PC-3 (cell line): ENCODE data around the gene TEDC1. TPM values are rescaled to one million over a fixed set of nuclear protein-coding genes. Genes with fewer than 3 reads are reported as not detected.

ENCODE experiments used
- ATAC-seq: fragments of 200-7000 bp; cut with Tn5 transposase; 2 replicates; pipeline ENCODE4 v1.9.1; 2020; ENCODE audit warnings: mild to moderate bottlenecking, moderate library complexity
- BruUV-seq: library from RNA; stranded (reverse); fragments of 400-500 nt; replicated peaks from 2 replicates; lab custom pipeline; 2021; lab: Mats Ljungman, UMichigan
- CTCF ChIA-PET: fragments of 300-600 bp; sonication (Branson Sonifier 250); formaldehyde crosslinking; loops from one replicate; lab custom pipeline; 2022; ENCODE audit warnings: antibody characterized with exemption; lab: Charles Lee
- POLR2A ChIA-PET: fragments of 300-600 bp; sonication (Branson Sonifier 250); formaldehyde crosslinking; loops from one replicate; lab custom pipeline; 2022; ENCODE audit warnings: antibody characterized with exemption; ENCODE audit not compliant: unreplicated experiment; lab: Charles Lee
- DNase-seq: peaks from one replicate; pipeline ENCODE4 v3.0.0-alpha.2; 2015
- H2AFZ ChIP-seq: fragments of 300-600 bp; sonication (generic); 2 replicates; pipeline ENCODE4 v1.6.0; 2016; ENCODE audit warnings: antibody characterized with exemption, low read length
- H3F3A ChIP-seq: fragments of 300-600 bp; sonication (generic); one replicate; pipeline ENCODE4 v1.6.0; 2017; ENCODE audit warnings: antibody characterized with exemption, low read length, control low read depth, mild to moderate bottlenecking; ENCODE audit not compliant: unreplicated experiment
- H3K27ac ChIP-seq: fragments of 300-600 bp; sonication (generic); 2 replicates; pipeline ENCODE4 v1.5.1; 2016; ENCODE audit warnings: mild to moderate bottlenecking, low read length
- H3K27me3 ChIP-seq: fragments of 300-600 bp; sonication (generic); 2 replicates; pipeline ENCODE4 v1.6.1; 2016; ENCODE audit warnings: low read length, mixed read lengths
- H3K36me3 ChIP-seq: fragments of 300-600 bp; sonication (generic); 2 replicates; pipeline ENCODE4 v1.6.1; 2016; ENCODE audit warnings: low read depth, mixed run types, low read length, mixed read lengths
- H3K4me1 ChIP-seq: fragments of 300-600 bp; sonication (generic); 2 replicates; pipeline ENCODE4 v1.5.1; 2016; ENCODE audit warnings: low read length; ENCODE audit not compliant: insufficient read depth
- H3K4me2 ChIP-seq: fragments of 300-600 bp; sonication (generic); 2 replicates; pipeline ENCODE4 v1.6.0; 2016; ENCODE audit warnings: low read length
- H3K4me3 ChIP-seq: fragments of 300-600 bp; sonication (generic); 2 replicates; pipeline ENCODE4 v1.5.1; 2016; ENCODE audit warnings: mild to moderate bottlenecking, low read length, mixed read lengths
- H3K79me2 ChIP-seq: fragments of 300-600 bp; sonication (generic); 2 replicates; pipeline ENCODE4 v1.6.1; 2017; ENCODE audit warnings: low read length, mixed read lengths
- H3K9ac ChIP-seq: fragments of 300-600 bp; sonication (generic); 2 replicates; pipeline ENCODE4 v1.6.0; 2016; ENCODE audit warnings: mild to moderate bottlenecking, low read length
- H3K9me2 ChIP-seq: fragments of 300-600 bp; sonication (generic); replicated peaks from 2 replicates; pipeline ENCODE4 v1.6.1; 2016; ENCODE audit warnings: mixed run types, low read length, mixed read lengths
- H3K9me3 ChIP-seq: fragments of 300-600 bp; sonication (generic); 2 replicates; pipeline ENCODE4 v1.6.1; 2016; ENCODE audit warnings: low read length, mixed read lengths
- H4K20me1 ChIP-seq: fragments of 300-600 bp; sonication (generic); 2 replicates; pipeline ENCODE4 v1.6.1; 2016; ENCODE audit warnings: low read length, mixed read lengths
- CTCF ChIP-seq: fragments of 300-600 bp; sonication (generic); conservative IDR thresholded peaks from 2 replicates; pipeline ENCODE4 v1.5.1; 2017; ENCODE audit warnings: antibody characterized with exemption, low read depth, mild to moderate bottlenecking, low read length
- EZH2 ChIP-seq: fragments of 300-600 bp; sonication (generic); IDR thresholded peaks from one replicate; pipeline ENCODE4 v1.6.1; 2017; ENCODE audit warnings: antibody characterized with exemption, mild to moderate bottlenecking, low read length; ENCODE audit not compliant: unreplicated experiment
- EZH2phosphoT487 ChIP-seq: fragments of 300-600 bp; sonication (generic); IDR thresholded peaks from 2 replicates; pipeline ENCODE4 v1.6.1; 2018; ENCODE audit warnings: mild to moderate bottlenecking, antibody characterized with exemption, low read length, borderline replicate concordance
- intact Hi-C: fragments of 100-400 bp; cut with micrococcal nuclease; formaldehyde crosslinking; loops from 2 replicates; pipeline ENCODE4 v1.9.0; 2023
- total RNA-seq: library from RNA; depleted of rRNA; stranded (reverse); fragments of >200 nt; gene quantifications from 2 replicates; pipeline ENCODE4 v1.2.3, GENCODE V29; 2014

TEDC1 gene
- total RNA-seq, 1 experiment from 2014 or later: 66.7 TPM

DNA sequence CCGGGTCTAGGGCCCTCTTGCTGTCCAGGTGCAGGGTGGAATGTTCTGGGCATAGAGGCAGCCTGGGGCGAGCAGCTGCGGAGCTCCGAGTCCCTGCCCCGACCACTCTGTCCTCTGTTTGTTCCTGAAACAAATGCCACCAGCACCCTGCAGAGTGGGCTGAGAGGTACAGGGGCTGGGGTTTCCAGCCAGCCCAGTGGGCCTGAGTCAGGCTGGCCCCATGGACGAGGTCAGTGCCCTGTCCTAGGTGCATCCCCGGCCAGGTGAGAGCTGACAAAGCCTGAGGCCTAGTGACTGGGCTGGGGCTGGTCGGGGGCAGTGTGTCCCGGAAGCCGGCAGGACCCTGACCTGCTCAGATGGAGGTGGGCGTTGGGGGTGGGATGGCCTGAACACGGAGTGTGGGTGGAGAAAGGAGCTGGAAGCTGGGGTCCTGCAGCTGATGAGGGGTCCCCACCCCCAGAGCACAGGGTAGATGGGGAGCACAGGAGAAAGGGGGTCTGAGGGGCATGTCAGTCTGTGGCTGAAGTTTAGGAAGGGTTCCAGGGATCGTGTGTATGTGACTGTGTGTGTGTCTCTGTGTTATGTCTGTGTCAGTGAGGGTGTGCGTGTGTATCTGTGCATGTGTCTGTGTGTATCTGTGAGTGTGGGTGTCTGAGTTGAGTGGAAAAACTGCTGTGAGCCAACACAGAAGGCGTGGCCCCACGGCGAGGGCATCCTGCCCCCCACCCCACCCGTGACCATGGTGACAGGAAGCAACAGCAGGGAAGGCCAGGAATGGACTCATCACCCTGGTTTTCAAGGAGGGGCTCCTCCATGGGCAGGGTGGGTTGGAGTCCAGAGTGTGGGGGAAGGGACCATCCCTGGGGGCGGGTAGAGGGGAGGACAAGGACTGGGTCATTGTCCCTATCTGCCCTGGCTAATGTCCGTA lies 6.7 kb upstream of the TEDC1 start:
- no peaks in the 10 kb centered on the region for H3K9me2 ChIP-seq
- H3K4me3 ChIP-seq: no peak overlapping the region
- H3K9ac ChIP-seq: no peak overlapping the region
- H3K27me3 ChIP-seq: no peaks in the 10 kb centered on the region
- H3K36me3 ChIP-seq: no peaks in the 10 kb centered on the region
- POLR2A ChIA-PET: no interaction called here
- intact Hi-C loops: no loop called here
- no peaks in the 10 kb centered on the region for H4K20me1 ChIP-seq
- no TSS peak for BruUV-seq
- TF ChIP-seq EZH2phosphoT487 (no peak), CTCF (no peak), EZH2 (no peak)
- no peak overlapping the region for H2AFZ ChIP-seq
- no peaks in the 10 kb centered on the region for H3K9me3 ChIP-seq
- no peaks in the 10 kb centered on the region for H3K79me2 ChIP-seq
- no peak overlapping the region for H3K27ac ChIP-seq
- no peak overlapping the region for H3K4me2 ChIP-seq
- CTCF ChIA-PET: no interaction called here
- ATAC-seq (no peak), DNase-seq (no peak)
- H3K4me1 ChIP-seq: peaks cover 47% of the 10 kb centered on the region
- no peaks in the 10 kb centered on the region for H3F3A ChIP-seq

GRCh38 chr14:105484997-105485393 lies 6.1 kb upstream of the TEDC1 start:
- TF ChIP-seq EZH2 (no peak), CTCF (no peak), EZH2phosphoT487 (no peak)
- CTCF ChIA-PET: no interaction called here
- no peak overlapping the region for H3K27ac ChIP-seq

GRCh38 chr14:105485739-105486162 lies 5.3 kb upstream of the TEDC1 start:
- ChIA-PET CTCF (no interaction called here), POLR2A (no interaction called here)
- no peaks in the 10 kb centered on the region for H3K36me3 ChIP-seq
- H3K9me2 ChIP-seq: no peaks in the 10 kb centered on the region
- H3K4me2 ChIP-seq: no peak overlapping the region
- intact Hi-C loops: no loop called here
- BruUV-seq: no TSS peak
- H3K9ac ChIP-seq: no peak overlapping the region
- no peak overlapping the region for H3K4me3 ChIP-seq
- peak; percentile 25 for DNase-seq
- no peaks in the 10 kb centered on the region for H3F3A ChIP-seq
- H2AFZ ChIP-seq: no peak overlapping the region
- H4K20me1 ChIP-seq: no peaks in the 10 kb centered on the region
- H3K27ac ChIP-seq: no peak overlapping the region
- TF ChIP-seq CTCF (peak; percentile 45), EZH2phosphoT487 (no peak)
- ATAC-seq: no peak
- H3K79me2 ChIP-seq: no peaks in the 10 kb centered on the region
- H3K27me3 ChIP-seq: no peaks in the 10 kb centered on the region
- peaks cover 45% of the 10 kb centered on the region for H3K4me1 ChIP-seq
- H3K9me3 ChIP-seq: no peaks in the 10 kb centered on the region

More at GRCh38 chr14:105484997-105485393, 6.1 kb upstream of the TEDC1 start:
- BruUV-seq: no TSS peak
- no peak for DNase-seq
- Histone ChIP-seq H3K9ac (no peak overlapping the region), H3K4me1 (peaks cover 49% of the 10 kb centered on the region), H4K20me1 (no peaks in the 10 kb centered on the region), H2AFZ (no peak overlapping the region), H3K36me3 (no peaks in the 10 kb centered on the region), H3K4me3 (no peak overlapping the region), H3F3A (no peaks in the 10 kb centered on the region), H3K9me3 (no peaks in the 10 kb centered on the region), H3K79me2 (no peaks in the 10 kb centered on the region), H3K27me3 (no peaks in the 10 kb centered on the region), H3K9me2 (no peaks in the 10 kb centered on the region), H3K4me2 (no peak overlapping the region)
- ATAC-seq: no peak
- POLR2A ChIA-PET: no interaction called here
- intact Hi-C loops: no loop called here
